ENCODE results near the gene IL1RAPL1.

IL1RAPL1 gene

GRCh38 chrX:28610746-28611145, 23.5 kb downstream of the IL1RAPL1 start:
- no peak for DNase-seq (ENCODE audit: low read depth, low spot score)
- no peak for TF ChIP-seq CTCF (IDR thresholded peaks at IDR 0.05; ENCODE audit: low read depth, low read length)
- in situ Hi-C loops (cut with HindIII; ENCODE audit: low sequenced_read_pairs) = no loop called here
- H3K4me3 ChIP-seq (ENCODE audit: low read depth, low read length) = no peak overlapping the region

- H3K4me3 ChIP-seq (ENCODE audit: low read depth, low read length) = no peak overlapping the region
- in situ Hi-C loops (cut with HindIII; ENCODE audit: low sequenced_read_pairs) = no loop called here
- no peak for TF ChIP-seq CTCF (IDR thresholded peaks at IDR 0.05; ENCODE audit: low read depth, low read length)
- no peak for DNase-seq (ENCODE audit: low read depth, low spot score)
These were observed 26.3 kb downstream of the IL1RAPL1 start for GRCh38 chrX:28613558-28613957.

GRCh38 chrX:28625223-28625622, 38.0 kb downstream of the IL1RAPL1 start:
- in situ Hi-C loops (cut with HindIII; ENCODE audit: low sequenced_read_pairs) = no loop called here
- DNase-seq (ENCODE audit: low read depth, low spot score) = no peak
- no peak for TF ChIP-seq CTCF (IDR thresholded peaks at IDR 0.05; ENCODE audit: low read depth, low read length)
- H3K4me3 ChIP-seq (ENCODE audit: low read depth, low read length) = no peak overlapping the region

GRCh38 chrX:28626515-28626914, 39.3 kb downstream of the IL1RAPL1 start:
- in situ Hi-C loops (cut with HindIII; ENCODE audit: low sequenced_read_pairs) = no loop called here
- TF ChIP-seq CTCF (IDR thresholded peaks at IDR 0.05; ENCODE audit: low read depth, low read length) = no peak
- H3K4me3 ChIP-seq (ENCODE audit: low read depth, low read length) = no peak overlapping the region
- no peak for DNase-seq (ENCODE audit: low read depth, low spot score)

DNA sequence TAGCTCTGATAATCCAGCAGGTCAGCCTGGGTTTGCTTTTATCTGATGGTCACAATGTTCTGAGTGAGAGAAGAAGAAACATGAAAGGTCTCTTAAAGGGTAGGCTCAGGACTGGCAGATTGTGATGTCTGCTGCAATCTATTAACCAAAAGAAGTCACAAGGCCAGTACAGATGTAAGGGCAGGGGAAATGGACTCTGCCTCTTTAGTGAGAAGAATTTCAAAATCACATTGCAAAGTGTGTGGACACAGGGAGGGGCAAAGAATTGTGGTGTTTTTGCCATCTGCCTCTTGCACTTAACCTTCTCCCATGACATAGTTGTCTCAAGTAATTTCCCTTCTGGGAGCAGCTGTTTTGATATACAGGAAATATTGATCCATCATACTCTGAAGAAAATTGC, 40.9 kb downstream of the IL1RAPL1 start:
- no peak overlapping the region for H3K4me3 ChIP-seq (ENCODE audit: low read depth, low read length)
- TF ChIP-seq CTCF (IDR thresholded peaks at IDR 0.05; ENCODE audit: low read depth, low read length) = no peak
- in situ Hi-C loops (cut with HindIII; ENCODE audit: low sequenced_read_pairs) = no loop called here
- DNase-seq (ENCODE audit: low read depth, low spot score) = no peak

GRCh38 chrX:28638775-28639174, 51.5 kb downstream of the IL1RAPL1 start:
- TF ChIP-seq CTCF (IDR thresholded peaks at IDR 0.05; ENCODE audit: low read depth, low read length) = no peak
- DNase-seq (ENCODE audit: low read depth, low spot score) = peak; percentile 41
- in situ Hi-C loops (cut with HindIII; ENCODE audit: low sequenced_read_pairs) = no loop called here
- no peak overlapping the region for H3K4me3 ChIP-seq (ENCODE audit: low read depth, low read length)

GRCh38 chrX:28639451-28639850, 52.2 kb downstream of the IL1RAPL1 start:
- in situ Hi-C loops (cut with HindIII; ENCODE audit: low sequenced_read_pairs) = no loop called here
- DNase-seq (ENCODE audit: low read depth, low spot score) = peak; percentile 56
- TF ChIP-seq CTCF (IDR thresholded peaks at IDR 0.05; ENCODE audit: low read depth, low read length) = no peak
- no peak overlapping the region for H3K4me3 ChIP-seq (ENCODE audit: low read depth, low read length)
